HG02571 (cell line): ENCODE measurements around the gene PGR.

Source experiments
- ATAC-seq: cut with Tn5 transposase; IDR thresholded peaks from one replicate; pipeline ENCODE4 v1.9.1; 2021; ENCODE audit warnings: mild to moderate bottlenecking, moderate library complexity; ENCODE audit not compliant: unreplicated experiment

PGR gene

GRCh38 chr11:101083335-101083734 lies 46.3 kb downstream of the PGR start:
- ATAC-seq: no peak

- ATAC-seq: no peak
These were observed 46.8 kb downstream of the PGR start for GRCh38 chr11:101082813-101083212.

GRCh38 chr11:101063706-101064105 lies 65.9 kb downstream of the PGR start:
- no peak for ATAC-seq

- ATAC-seq: no peak
These were observed 68.0 kb downstream of the PGR start for GRCh38 chr11:101061606-101062005.

- ATAC-seq: no peak
These were observed 70.3 kb downstream of the PGR start for GRCh38 chr11:101059331-101059730.

- ATAC-seq: no peak
These were observed 76.1 kb downstream of the PGR start for GRCh38 chr11:101053492-101053891.

- ATAC-seq: no peak
These were observed 77.9 kb downstream of the PGR start for GRCh38 chr11:101051677-101052076.

- no peak for ATAC-seq
These were observed 79.8 kb downstream of the PGR start for GRCh38 chr11:101049813-101050212.

GRCh38 chr11:101049123-101049522 lies 80.5 kb downstream of the PGR start:
- ATAC-seq: no peak

GRCh38 chr11:101048479-101048878 lies 81.1 kb downstream of the PGR start:
- ATAC-seq: no peak

- no peak for ATAC-seq
These were observed 82.7 kb downstream of the PGR start for GRCh38 chr11:101046947-101047346.

- ATAC-seq: no peak
These were observed 84.2 kb downstream of the PGR start for GRCh38 chr11:101045415-101045814.

- no peak for ATAC-seq
These were observed 85.7 kb downstream of the PGR start for GRCh38 chr11:101043940-101044339.

GRCh38 chr11:101035872-101036271 lies 93.7 kb downstream of the PGR start:
- no peak for ATAC-seq

- ATAC-seq: no peak
These were observed 95.5 kb downstream of the PGR start for GRCh38 chr11:101034076-101034475.

- no peak for ATAC-seq
These were observed 96.6 kb downstream of the PGR start for GRCh38 chr11:101032991-101033390.

GRCh38 chr11:101031713-101032112 lies 97.9 kb downstream of the PGR start:
- ATAC-seq: no peak

GRCh38 chr11:101030692-101031091 lies 98.9 kb downstream of the PGR start:
- no peak for ATAC-seq

- no peak for ATAC-seq
These were observed 99.6 kb downstream of the PGR start for GRCh38 chr11:101030015-101030414.

GRCh38 chr11:101028644-101029043 lies 101.0 kb downstream of the PGR start:
- no peak for ATAC-seq

- ATAC-seq: no peak
These were observed 107.4 kb downstream of the PGR start for GRCh38 chr11:101022256-101022655.

- ATAC-seq: no peak
These were observed 109.7 kb downstream of the PGR start for GRCh38 chr11:101019870-101020269.

- no peak for ATAC-seq
These were observed 114.9 kb downstream of the PGR start for GRCh38 chr11:101014600-101015285.
